HG03521 (cell line): Measurements from ENCODE around the gene SESN1.

Experiments
- ATAC-seq: cut with Tn5 transposase; IDR thresholded peaks from one replicate; pipeline ENCODE4 v1.9.1; 2021; ENCODE audit warnings: mild to moderate bottlenecking, moderate library complexity; ENCODE audit not compliant: unreplicated experiment

Gene SESN1

DNA sequence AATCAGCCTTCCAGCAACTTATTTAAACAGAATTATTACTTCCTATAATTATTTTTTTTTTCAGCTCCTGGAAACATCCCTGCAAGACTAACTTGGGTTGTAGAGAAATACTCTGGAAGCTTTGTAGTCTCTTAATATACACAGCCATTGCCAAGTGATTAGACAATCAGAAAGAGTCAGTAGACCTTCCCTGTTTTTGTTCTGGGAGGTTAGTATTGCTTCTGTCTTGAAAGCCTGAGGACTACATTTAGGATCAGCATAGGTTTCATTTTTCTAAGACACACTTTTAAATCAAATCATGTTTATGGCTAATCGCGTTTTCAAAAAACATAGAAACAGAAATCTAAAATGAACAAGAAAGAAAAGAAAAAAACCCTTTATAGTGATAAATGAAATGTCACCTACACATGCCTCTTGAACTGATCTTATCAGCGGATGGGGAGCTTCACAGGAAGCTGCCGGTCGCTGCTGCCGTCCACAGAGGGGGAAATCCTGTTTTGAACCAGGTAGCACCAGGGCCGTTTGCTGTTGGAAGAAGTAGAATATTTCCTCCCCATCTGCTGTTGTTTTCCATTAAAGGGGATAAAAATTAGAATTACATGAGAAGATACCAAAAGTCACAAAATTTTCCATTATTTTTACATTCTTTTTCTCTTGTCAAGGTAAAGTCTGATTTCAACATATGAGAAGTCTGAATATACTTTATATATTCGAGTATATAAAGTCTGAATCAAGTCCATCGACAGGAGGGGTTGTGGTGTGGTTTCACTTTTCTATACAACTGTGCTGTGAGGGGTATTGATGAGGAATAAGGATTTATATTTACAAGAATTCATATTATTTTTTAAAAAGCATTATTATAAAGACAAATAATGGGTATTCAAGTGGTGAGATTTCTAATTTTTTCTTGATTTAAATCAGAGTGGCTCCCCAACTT lies 151.8 kb downstream of the SESN1 start:
- no peak for ATAC-seq

DNA sequence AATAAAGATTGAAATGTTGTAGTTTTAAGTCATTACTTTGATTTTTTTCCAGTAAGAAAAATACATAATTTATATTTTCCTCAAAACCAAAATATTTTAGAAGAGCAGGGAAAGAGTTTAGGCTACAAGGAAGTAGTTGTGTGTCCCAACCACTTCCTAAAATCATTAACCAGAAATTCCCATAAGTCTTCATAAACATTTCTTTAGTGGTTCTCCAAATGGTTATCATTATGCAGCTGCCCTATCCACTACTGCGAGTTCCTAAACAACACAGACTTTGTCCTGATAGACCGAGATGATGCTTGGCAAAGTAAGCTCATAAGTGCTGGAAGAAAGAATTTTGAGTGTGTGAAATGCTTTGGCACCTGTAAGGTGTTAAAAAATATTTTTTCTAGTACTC lies 152.8 kb downstream of the SESN1 start:
- ATAC-seq = no peak

DNA sequence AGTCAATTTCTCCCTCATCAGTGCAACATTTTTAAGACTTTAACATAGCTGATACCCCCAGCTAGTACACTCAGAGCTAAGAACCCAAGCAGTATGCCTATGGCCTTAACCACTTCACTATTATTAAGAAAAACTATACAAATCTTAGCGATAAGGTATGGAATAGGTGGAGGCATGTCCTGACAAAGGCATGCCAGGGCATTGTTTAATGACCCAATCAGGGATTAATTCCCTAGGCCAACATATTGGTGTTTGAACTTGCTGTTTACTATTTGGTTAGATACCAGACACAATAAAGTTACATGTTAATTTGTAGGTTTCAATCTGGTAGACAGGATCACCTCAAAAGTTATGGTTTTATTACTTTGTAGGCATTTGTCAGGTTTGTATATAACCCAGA lies 153.4 kb downstream of the SESN1 start:
- ATAC-seq = no peak

DNA sequence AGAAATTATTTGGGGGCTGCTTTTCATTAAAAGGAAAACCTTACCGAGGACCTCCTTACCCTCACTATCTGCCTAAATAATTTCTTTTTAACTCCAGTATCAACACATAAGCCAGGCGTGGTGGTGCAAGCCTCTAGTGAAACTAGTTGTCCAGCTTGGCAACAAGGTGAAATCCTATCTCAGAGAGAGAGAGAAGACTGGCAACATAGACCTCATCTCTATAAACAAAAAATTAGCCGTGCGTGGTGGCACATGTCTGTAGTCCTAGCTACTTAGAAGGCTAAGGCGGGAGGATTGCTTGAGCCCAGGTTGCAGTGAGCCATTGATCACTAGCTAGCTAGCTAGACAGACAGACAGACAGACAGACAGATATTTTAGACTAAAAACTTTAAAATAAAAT lies 153.9 kb downstream of the SESN1 start:
- no peak for ATAC-seq

DNA sequence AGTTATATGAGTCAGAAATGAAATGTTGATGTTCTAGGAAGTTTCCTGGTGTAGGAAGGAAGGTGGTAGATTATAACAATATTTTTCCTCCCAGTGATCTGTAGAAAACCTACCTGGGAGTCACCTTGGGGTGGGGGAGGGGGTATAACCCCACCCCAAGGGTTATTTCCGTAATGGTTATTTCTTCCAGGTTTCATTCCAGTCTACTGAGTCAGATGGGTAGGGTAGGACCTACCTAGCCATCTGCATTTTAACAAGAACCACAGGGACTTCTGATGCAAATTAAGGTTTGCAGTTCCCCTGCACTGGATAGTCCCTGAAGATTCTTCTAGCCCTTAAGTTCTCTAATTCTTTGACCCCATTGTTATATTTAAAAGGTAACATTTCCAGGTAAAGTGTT lies 157.5 kb downstream of the SESN1 start:
- no peak for ATAC-seq
